Renal pelvis (tissue), 4 donors: ENCODE data around the gene SCN8A. TPM values are rescaled to one million over a fixed set of nuclear protein-coding genes. Genes with fewer than 3 reads are reported as not detected.
A peak's percentile ranks its signal among the peaks of the same experiment; 100 is the strongest.

Experiments
- DNase-seq: peaks from one replicate; pipeline ENCODE4 v3.0.0-alpha.2; 2013
- polyA plus RNA-seq, 3 donors: library from polyadenylated mRNA; unstranded; fragments of 120-200 nt; gene quantifications; one replicate each; pipeline ENCODE4 v1.2.1, GENCODE V29; 2013; ENCODE audit not compliant: insufficient read length in 3 of 3

SCN8A gene
- polyA plus RNA-seq, 3 donors, result 1.6 to 2.6 (median 2.5) TPM

- DNase-seq, result no peak
Measured at GRCh38 chr12:51669996-51670395, 79.0 kb downstream of the SCN8A start.

DNA sequence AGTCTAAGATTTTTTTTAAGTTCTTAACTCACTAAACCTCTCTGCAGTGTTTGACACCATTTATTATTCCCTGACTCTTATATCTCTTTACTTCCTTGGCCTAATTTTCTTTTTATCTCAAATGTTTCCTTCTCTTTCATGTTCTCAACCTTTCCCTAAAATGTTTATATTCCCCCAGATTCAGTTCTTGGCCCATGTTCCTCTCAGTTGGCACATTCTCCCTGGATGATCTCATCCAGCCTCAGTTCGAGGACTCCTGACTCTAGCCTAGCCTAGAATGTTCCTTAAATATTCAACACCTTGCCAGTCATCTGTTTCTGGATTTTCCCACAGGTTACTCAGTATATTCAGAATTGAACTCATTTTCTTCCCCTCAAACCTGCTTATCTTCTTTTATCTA lies 81.3 kb downstream of the SCN8A start:
- no peak for DNase-seq

GRCh38 chr12:51675071-51675803 lies 84.2 kb downstream of the SCN8A start:
- no peak for DNase-seq

GRCh38 chr12:51676875-51677274 lies 85.8 kb downstream of the SCN8A start:
- DNase-seq, result no peak

- no peak for DNase-seq
Measured at GRCh38 chr12:51677284-51677968, 86.4 kb downstream of the SCN8A start.

DNA sequence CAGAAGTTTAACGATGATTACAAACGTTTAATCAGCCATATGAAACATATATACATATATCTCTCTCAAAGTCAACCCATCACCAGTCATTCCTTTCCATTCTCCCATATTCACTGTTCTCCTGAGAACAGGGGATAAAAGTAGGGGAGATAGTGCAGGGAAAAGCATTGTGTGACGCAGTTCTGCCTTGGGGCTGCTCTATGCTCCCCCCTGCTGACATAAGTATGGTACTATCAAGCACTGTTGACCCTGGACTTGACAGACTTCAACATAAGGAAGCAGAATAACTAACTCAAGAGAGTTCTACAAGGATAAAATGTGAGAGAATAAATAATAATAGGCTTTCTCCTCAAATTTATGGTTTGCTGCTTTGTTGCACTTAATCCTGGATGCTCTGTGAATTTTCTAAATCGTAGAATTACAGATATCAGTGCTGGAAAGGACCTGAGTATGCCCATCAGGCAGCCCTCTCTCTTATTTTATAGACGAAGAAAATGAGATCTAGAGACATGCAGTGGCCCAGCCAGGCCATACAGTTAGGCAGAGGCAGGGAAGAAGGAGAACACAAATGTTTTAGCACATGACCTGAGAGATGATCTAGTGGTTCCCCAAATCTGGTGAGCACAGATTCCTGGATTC lies 87.2 kb downstream of the SCN8A start:
- peak; percentile 40 for DNase-seq

GRCh38 chr12:51682981-51683380 lies 91.9 kb downstream of the SCN8A start:
- DNase-seq, result no peak

DNA sequence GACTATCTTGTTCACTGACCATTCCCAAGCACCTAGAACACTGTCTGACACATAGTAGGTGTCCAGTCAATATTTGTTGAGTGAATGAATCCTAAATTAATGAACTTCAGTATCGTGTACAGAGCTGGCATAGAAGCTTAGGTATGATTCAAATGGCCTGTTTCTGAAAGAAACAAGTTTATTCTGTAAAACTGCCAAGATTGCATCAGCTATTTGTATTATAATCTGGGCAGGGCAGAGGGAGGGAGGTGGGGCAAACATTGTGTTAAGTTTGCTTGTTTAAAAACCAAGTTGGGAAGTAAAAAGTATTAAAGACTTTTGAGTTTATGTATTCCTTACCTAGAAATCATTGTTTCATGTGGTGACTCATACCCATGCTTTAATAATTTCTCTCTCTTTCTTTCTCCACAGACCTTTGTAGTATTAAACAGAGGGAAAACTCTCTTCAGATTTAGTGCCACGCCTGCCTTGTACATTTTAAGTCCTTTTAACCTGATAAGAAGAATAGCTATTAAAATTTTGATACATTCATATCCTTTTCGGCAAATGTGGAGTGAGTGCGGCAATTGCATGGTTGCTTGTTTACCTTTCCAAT lies 92.8 kb downstream of the SCN8A start:
- DNase-seq, result no peak

DNA sequence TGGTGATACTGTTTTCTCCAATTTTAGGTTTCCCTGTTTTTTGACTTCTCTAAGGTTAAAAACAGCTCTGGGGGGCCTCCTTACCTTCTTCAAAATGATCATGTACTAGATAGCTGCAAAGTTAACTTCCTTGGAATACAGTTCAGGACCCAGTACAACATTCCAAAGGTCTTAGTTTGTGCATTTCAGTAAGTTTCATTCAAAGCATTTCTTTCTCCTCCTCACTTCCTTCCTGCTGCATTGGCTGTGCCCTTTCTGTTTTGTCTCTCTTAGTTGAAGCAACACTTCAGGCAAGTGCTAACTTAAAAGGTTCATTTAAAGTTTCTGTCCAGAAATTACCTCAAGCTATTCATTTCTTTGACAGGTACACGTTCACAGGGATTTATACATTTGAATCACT lies 95.7 kb downstream of the SCN8A start:
- no peak for DNase-seq

GRCh38 chr12:51687177-51687576 lies 96.1 kb downstream of the SCN8A start:
- no peak for DNase-seq

GRCh38 chr12:51687614-51688013 lies 96.6 kb downstream of the SCN8A start:
- DNase-seq, result no peak

- DNase-seq, result no peak
Measured at GRCh38 chr12:51689983-51690382, 99.0 kb downstream of the SCN8A start.

- DNase-seq, result no peak
Measured at GRCh38 chr12:51692016-51692415, 101.0 kb downstream of the SCN8A start.

DNA sequence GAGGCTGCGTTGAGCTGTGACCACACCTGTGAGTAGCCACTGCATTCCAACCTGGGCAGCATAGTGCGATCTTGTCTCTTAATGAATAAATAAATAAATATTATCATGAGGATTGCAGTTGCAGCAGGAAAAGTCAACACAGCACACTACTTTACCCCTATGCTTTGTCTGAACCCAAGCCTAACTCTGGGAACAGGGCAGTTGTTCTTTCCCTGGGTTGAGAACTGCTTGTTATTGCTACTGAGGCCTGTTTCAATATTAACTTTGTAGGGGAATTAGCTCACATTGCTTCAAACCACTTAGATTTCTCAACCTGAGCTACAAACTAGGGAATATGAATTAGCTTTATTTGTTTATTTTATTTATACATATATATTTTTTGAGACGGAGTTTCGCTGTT lies 102.5 kb downstream of the SCN8A start:
- no peak for DNase-seq

DNA sequence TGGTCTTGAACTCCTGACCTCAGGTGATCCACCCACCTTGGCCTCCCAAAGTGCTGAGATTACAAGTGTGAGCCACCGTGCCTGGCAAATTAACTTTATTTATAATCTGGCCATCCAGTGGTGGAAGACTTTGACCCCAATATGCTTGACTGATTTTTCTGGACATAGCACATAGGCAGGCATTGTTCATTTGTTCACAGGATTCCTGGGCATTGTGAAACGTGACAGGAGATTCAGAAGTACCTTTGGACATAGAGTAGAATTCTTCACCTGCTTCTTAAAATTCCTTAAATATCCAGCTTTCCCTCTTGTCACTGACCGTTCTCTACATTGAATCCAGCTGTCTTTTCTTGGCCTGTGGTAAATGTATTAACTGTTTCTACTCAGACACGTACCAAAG lies 103.1 kb downstream of the SCN8A start:
- DNase-seq, result no peak

GRCh38 chr12:51695241-51696010 lies 104.4 kb downstream of the SCN8A start:
- DNase-seq, result no peak

DNA sequence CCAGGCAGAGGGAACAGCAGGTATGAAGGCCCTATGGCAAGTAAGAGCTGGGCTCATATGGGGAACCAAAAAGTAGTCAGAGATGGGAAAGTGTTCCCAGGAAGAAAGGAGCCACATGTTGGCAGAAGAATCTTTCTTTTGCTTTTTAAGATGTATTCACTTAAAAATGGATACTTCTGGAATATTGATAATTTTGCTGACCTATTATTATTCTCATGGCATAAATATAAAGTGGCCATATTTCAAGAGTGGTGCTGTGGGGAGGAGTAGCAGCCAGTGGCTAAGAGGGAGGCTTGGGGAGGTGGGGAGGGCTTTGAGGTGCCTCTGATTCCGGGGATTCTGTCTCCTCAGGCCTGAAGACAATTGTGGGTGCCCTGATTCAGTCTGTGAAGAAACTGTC lies 108.2 kb downstream of the SCN8A start:
- no peak for DNase-seq

DNA sequence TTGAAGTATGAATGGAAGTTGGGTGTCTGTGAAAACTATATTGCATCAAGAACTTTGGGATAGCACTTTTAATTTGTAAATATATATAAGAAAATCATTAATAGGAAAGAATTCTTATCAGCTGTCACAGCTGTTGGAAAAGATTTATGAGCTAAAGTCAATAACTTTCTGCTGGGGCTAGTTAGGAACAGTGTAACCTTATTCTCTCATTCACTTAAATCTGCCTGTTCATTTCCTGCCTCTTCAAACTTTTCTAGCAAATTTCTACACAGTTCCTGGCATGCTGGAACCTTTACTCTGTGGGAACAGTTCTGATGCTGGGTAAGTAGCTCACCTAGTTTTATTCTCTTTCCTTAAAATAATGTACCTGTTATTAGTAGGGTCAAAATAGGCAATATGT lies 109.9 kb downstream of the SCN8A start:
- no peak for DNase-seq

DNA sequence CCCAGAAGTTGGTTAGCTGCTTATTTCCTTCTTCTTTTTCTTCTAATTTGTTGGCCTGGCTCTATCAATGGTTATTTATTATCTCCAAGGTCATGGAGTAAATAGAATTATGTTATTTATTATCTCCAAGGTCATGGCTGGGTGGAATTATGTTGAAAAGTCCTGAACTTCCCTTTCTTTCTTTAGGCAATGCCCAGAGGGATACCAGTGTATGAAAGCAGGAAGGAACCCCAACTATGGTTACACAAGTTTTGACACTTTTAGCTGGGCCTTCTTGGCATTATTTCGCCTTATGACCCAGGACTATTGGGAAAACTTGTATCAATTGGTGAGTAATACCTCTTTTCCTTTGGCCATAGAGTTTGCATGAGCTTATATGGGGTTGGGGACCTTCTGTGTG lies 111.6 kb downstream of the SCN8A start:
- no peak for DNase-seq

- no peak for DNase-seq
Measured at GRCh38 chr12:51705450-51705849, 114.4 kb downstream of the SCN8A start.

- DNase-seq, result no peak
Measured at GRCh38 chr12:51706206-51706605, 115.2 kb downstream of the SCN8A start.

DNA sequence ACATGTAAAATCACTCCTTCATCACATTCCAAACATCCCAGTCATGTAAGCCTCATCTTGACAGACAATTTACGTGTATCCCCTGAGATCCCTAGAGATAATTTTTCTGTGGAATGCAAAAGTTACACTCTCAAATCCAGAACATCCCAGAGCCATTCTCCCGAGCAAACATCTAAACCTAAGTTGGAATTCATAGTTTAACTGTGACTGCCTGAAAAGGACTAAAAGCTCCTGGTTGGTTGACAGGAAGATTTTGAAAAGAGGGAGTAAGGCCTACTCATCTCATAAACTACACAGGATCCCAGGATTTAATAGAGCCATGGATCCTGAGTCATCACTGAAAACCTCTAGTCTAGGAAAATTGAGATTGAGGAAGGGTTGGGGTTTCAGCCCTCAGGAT lies 123.6 kb downstream of the SCN8A start:
- no peak for DNase-seq
